Fibroblast of skin of left quadriceps (primary cell): Measurements from ENCODE around the gene RDH16.
"Not testable (repeated sequence)": the region's sequence is repeated elsewhere in the genome, so short reads cannot be mapped to it uniquely, and the experiment has no call there.

ENCODE experiments used
- DNase-seq, 2 experiments: peaks; one replicate each; pipeline ENCODE4 v3.0.0-alpha.2; 2013; ENCODE audit warnings: low read depth in 2 of 2

The RDH16 gene

DNA sequence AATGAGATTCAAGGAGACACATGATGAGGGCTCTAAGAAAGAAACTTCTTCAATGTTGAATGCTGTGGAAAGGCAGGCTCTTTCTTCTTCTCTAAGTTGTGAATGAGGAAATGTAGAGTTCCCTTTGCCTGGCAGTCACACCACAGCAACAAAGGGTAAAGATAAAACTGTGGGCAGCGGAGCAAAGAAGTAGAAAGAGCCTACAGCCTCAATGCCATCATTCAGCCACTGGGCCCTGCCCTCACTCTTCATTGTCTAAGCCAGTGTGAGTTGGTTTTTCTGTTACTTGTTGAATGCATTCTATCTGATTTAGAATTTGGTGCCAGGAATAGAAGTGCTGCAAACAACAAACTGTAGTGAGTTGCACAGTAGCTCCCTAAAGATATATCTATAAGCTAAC lies 35.4 kb downstream of the RDH16 start:
- no peak for DNase-seq

DNA sequence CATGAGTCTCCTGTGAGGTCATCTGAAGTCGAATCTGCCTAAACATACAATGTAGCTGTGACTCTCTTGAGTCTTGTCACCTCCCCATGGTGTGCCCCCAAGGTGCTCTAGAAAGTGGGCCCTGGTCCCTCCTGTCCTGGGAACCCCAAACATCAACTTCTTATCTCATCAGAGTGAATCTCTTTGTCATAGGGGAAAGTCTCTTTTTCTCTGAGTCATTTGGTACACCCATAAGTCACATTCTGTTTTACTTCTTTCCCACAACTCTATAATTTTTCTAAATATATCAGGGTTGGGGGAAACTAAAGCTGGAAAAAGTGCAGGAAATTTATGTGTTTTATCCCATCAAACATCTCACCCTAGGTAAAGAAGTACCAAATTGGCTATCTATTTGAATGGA lies 36.1 kb downstream of the RDH16 start:
- no peak for DNase-seq

DNA sequence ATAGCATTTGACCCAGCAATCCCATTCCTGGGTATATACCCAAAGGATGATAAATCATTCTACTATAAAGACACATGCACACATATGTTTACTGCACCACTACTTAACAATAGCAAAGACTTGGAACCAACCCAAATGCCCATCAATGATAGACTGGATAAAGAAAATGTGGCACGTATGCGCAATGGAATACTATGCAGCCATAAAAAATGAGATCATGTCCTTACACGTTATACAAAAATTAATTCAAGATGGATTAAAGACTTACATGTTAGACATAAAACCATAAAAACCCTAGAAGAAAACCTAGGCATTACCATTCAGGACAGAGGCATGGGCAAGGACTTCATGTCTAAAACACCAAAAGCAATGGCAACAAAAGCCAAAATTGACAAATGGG lies 39.3 kb downstream of the RDH16 start:
- not testable (repeated sequence) for DNase-seq

DNA sequence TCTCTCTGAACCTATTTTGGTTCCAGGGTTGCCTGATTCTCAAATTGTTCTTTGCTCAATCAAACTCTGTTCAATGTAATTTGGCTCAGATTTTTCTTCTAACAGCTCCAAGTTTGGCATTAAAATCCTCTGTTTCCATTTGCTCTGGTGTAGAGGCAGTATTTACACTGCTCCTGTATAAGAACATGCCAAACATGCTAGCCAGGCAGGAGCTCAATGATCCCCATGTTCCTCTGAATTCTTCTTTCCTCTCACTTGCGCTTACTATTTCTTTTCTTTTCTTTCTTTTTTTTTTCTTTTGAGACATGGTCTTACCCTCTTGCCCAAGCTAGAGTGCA lies 40.4 kb downstream of the RDH16 start:
- DNase-seq: no peak

DNA sequence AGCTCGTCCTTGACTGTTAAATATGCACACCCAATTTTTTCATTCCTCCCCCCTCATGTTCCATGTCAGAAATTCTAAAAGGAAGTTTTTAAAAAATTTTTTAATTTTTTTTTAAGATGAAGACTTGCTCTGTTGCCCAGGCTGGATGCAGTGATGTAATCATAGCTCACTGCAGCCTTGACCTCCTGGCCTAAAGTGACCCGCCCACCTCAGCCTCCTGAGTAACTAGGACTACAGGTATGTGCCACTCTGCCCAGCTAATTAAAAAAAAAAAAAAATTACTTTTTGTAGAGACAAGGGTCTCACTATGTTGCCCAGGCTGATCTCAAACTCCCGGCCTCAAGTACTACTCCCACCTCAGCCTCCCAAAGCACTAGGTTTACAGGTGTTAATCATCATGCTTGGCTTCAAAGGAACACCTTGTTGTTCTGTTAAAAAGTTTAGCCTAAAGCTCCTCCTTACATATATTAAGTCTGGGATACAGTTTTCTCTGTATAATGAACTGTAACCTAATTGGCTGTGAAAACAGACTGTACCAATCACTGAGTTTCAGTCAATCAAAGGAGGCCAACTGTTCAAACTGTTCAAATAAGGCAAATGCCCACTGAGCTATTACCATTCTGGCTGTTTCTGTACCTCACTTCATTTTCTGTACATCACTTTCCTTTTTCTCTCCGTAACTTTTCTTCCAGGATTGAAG lies 41.0 kb downstream of the RDH16 start:
- DNase-seq: no peak

DNA sequence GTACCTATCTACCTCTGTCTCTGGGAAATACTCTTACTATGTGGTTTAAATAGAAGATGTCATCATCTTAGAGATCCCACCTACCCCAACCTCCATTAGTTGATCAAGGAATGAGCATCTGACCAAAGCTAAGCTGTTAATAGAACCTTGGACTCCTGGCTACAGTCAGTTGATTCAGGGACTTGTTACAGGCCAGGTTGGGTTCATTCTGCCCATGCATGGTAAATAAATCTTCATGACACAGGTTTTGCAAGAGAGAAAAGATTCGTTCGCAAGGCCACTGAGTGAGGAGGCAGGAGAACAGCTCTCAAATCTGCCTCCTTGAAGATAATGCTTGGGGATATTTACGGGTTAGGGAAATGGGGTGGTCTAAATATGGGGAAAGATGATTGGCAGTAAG lies 42.7 kb downstream of the RDH16 start:
- DNase-seq: no peak

DNA sequence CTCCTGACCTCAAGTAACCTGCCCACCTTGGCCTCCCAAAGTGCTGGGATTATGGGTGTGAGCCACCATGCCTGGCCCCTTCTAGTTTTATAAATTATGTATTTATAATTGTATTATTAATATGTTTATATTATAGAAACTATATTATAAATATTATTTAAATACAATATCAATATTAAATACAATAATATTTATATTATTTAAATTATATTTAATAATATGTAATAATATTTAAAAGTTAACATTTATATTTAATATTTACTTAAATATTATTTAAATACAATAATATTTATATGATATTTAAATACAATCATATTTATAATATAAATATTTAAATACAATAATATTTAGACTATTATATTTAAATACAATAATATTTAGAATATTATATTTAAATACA lies 43.2 kb downstream of the RDH16 start:
- DNase-seq: no peak

DNA sequence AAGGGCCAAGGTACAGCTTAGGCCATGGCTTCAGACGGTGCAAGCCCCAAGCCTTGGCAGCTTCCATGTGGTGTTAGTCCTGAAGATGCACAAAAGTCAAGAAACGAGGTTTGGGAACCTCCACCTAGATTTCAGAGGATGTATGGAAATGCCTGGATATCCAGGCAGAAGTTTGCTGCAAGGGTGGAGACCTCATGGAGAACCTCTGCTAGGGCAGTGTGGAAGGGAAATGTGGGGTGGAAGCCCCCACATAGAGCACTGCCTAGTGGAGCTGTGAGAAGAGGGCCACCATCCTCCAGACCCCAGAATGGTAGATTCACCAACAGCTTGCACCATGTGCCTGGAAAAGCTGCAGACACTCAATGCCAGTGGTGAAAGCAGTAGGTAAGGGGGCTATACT lies 48.0 kb downstream of the RDH16 start:
- DNase-seq: not testable (repeated sequence)

DNA sequence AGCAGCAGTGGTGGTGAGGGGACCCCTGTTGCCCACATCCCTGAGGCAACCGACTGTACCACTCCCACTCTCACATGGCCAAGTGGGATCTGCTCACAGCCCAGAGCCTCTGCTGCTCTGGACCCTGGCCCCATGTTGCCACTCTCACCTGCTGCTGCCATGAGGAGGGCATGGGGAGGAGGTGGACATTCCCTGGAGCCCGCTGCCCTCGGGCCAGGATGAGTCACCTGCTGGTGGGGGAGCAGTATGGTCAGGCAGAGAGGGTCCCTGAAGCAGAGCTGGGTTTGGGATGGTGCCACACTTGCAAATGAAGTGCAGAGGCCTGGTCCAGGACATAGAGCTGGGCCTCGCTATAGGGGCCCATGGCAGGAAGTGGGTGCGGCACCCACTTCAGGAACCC lies 49.3 kb downstream of the RDH16 start:
- no peak for DNase-seq

DNA sequence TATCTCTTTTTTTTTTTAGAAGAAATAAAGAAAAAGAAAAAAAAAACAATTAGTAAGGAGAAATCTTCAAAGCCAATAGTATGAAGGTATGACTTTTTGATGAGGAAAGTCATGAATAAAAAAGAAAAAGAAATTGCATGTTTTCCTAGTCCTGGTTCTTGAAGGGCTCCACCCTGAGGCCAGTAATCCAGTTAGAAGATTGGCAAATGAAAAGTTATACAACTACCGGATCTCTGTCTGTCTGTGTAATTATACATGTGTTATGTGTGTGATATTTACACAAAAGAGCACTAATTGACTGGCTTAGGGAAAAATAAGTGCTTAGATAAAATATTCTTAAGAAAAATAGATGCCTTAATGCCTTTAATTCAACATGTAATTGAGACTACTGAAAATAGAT lies 51.6 kb downstream of the RDH16 start:
- DNase-seq: no peak

DNA sequence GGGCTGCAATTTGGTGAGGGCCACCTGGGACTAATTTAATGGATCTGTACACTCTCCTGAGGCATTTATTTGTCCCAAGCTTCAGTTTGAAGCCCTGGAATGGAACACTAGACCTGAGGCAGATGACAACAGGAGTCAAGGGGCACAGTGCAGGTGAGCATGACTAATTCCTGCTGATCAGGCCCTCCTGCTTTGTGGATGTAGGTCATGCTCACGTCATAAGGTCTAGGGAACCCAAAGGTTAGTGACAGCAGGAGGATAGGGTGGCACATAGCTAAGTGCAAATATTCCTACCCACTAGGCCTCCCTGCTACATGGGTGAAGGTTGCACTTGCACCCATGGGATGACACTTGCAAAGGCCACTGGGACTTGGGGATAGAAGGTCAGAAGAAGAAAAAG lies 54.0 kb downstream of the RDH16 start:
- no peak for DNase-seq
